Epithelial cell of proximal tubule (primary cell): ENCODE data around the gene TPMT. TPM values are rescaled to one million over a fixed set of nuclear protein-coding genes. Genes with fewer than 3 reads are reported as not detected.

Source experiments
- DNase-seq: peaks from one replicate; pipeline ENCODE4 v3.0.0-alpha.2; 2011; ENCODE audit warnings: low read depth
- H3K4me3 ChIP-seq: 2 replicates; pipeline ENCODE4 v1.5.1; 2011; ENCODE audit warnings: low read depth, mild to moderate bottlenecking, low read length
- total RNA-seq: library from RNA; depleted of rRNA; stranded (reverse); fragments of >200 nt; gene quantifications from 2 replicates; pipeline ENCODE4 v1.2.3, GENCODE V29; 2015
- TF ChIP-seq, protein P1 (sequence below): conservative IDR thresholded peaks from 2 replicates; pipeline ENCODE4 v1.5.1; 2012; ENCODE audit warnings: low read depth, mild to moderate bottlenecking, low read length

Gene TPMT
- 11.9 and 13.2 TPM in 2 replicates for total RNA-seq

DNA sequence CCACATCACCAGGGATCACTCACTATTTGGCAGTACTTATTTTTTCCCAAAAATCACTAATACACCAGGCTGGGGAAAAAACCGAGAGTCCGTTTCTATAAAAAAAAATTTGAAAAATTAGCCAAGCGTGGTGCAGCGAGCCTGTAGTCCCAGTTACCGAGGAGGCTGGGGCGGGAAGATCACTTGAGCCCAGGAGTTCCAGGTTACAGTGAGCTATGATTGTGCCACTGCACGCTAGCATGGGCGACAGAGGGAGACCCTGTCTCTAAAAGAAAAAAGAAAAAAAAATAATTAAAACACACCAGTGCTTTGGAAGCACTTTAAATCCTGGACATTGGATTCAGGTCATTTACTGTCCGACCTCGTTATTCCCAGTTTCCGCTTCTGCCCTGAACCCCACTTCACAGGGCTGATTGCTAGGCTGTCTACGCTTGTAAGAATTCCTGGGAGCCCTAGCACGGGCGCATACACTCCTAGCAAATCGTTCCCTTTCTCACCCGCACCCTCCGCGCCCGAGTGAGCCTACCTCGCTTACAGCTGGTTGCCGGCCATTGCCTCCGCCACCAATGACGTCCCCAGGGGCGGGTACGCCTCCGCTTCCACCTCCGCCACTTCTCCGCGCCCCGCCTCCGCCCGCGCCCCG lies at the start of gene TPMT:
TSS of gene TPMT (minus strand) at position 571 of the 643 bp plus-strand sequence. CDS start 5,950 bp downstream, outside the sequence.
- H3K4me3 ChIP-seq, result peak within 1 kb of the TSS; percentile 97
- TF ChIP-seq, protein P1, sequence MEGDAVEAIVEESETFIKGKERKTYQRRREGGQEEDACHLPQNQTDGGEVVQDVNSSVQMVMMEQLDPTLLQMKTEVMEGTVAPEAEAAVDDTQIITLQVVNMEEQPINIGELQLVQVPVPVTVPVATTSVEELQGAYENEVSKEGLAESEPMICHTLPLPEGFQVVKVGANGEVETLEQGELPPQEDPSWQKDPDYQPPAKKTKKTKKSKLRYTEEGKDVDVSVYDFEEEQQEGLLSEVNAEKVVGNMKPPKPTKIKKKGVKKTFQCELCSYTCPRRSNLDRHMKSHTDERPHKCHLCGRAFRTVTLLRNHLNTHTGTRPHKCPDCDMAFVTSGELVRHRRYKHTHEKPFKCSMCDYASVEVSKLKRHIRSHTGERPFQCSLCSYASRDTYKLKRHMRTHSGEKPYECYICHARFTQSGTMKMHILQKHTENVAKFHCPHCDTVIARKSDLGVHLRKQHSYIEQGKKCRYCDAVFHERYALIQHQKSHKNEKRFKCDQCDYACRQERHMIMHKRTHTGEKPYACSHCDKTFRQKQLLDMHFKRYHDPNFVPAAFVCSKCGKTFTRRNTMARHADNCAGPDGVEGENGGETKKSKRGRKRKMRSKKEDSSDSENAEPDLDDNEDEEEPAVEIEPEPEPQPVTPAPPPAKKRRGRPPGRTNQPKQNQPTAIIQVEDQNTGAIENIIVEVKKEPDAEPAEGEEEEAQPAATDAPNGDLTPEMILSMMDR, result no peak
- DNase-seq, result no peak

DNA sequence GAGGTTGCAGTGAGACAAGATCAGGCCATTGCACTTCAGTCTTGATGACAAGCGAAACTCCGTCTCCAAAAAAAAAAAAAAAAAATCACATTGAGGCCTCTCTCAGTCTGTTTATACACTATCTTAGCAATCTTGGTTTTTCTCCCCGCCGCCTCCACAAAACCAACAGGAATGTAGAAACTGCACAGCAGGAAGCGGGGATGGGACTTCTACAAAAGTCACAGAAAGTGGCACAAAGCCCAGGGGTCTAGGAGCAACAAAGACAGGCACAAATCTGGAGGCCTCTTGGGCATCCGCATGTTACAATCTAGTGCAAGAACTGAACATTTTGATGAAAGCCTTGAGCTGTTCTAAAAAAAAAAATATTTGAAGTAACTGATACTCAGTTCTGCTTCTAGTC lies 48.9 kb upstream of the TPMT start:
- no peak for DNase-seq
- no peak overlapping the region for H3K4me3 ChIP-seq
- TF ChIP-seq, protein P1, result no peak

DNA sequence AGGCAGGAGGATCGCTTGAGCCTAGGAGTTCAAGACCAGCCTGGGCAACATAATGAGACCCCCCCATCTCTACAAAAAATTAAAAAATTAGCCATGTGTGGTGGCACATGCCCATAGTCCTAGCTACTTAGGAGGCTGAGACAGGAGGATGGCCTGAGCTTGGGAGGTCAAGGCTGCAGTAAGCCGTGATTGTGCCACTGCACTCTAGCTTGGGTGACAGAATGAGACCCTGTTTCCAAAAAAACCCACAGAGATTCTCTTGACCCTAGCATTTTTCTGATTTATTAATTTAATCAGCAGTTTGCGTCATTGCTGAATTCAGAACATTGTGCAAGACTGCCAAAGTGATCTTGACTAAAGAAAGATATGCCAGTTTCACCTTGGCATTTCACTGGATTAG lies 37.1 kb upstream of the TPMT start:
- TF ChIP-seq, protein P1, result no peak
- H3K4me3 ChIP-seq, result no peak overlapping the region
- DNase-seq, result no peak

DNA sequence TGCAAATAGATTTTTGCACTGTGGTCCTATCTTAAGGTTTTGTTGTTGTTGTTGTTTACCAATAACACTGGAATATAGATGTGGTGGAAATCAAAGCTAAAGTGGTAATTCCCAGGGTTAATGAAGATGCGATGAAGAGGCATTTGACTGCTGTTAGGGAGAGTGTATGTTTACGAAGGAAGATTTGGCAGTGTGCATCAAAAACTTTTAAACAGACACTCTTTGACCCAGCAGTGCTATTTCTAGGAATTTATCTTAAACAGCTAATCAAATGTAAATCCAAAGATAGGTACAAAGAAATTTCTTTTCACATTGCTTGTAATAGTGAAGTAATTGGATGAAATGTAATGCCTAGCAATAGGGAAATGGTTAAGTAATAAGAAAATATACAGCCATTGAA lies 34.3 kb upstream of the TPMT start:
- no peak overlapping the region for H3K4me3 ChIP-seq
- TF ChIP-seq, protein P1, result no peak
- DNase-seq, result no peak

DNA sequence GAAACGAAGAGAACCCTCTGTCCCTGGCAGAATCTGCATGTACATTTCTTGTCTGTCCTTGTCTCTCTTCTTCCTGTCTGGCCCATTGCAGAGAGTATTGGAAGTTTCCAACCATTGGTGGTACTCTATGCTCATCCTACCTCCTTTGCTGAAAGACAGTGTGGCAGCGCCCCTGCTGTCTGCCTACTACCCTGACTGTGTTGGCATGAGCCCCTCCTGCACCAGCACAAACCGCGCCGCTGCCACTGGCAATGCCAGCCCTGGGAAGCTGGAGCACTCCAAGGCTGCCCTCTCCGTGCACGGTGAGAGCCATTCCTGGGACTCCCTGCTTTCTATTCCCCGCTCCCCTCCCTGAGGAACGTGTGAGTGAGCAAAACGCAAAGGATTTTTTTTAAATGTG lies 32.8 kb upstream of the TPMT start:
- no peak overlapping the region for H3K4me3 ChIP-seq
- no peak for DNase-seq
- TF ChIP-seq, protein P1, result no peak

DNA sequence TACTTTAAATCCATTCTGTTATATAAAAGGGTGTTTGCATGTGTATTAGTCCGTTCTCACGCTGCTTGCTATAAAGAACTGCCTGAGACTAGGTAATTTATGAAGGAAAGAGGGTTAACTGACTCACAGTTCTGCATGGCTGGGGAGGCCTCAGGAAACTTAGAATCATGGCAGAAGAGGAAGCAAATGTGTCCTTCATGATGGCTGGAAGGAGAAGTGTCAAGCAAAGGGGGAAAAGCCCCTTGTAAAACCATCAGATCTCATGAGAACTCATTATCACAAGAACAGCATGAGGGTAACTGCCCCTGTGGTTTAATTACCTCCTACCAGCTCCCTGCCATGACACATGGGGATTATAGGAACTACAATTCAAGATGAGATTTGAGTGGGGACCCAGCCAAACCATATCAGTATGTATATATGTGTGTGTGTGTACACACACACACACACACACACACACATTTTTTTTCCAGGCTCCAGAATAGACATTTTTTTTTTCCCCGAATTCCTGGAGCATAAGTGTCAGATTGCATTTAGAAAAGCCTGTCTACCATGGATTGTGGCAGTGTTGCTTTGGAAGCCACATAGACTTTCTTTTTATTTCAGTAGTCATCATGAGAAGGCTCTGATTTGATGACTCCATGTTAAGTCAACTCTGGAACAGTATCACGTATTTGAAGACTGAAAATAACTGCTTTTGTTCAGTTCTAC lies 31.8 kb upstream of the TPMT start:
- TF ChIP-seq, protein P1, result no peak
- no peak for DNase-seq
- no peak overlapping the region for H3K4me3 ChIP-seq

DNA sequence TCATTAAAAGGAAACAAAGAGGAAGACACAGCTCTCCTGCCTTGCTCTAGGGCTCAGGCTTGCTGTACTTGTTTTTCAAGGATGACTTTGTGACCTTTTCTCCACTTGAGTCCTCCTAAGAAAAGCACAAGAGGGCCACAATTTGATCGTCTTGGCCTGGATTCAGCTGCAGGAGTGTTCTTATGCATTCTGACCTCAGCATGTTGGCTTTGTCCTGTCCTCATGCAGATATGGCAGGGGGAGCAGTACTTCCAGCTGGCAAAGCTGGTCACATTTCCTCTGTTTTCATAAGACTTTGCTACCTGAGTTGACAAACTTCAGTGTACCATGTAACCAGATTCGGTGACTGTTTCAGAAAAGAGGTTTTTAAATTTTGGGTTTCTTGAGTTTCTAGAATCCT lies 31.2 kb upstream of the TPMT start:
- no peak for DNase-seq
- TF ChIP-seq, protein P1, result no peak
- no peak overlapping the region for H3K4me3 ChIP-seq
